Ovary (tissue), 3 donors: ENCODE data around the gene TEF.

Source experiments
- POLR2A ChIP-seq: fragments of 450-650 bp; IDR thresholded peaks from one replicate; pipeline ENCODE4 v1.6.1; 2017; ENCODE audit warnings: antibody characterized with exemption, mild to moderate bottlenecking, moderate library complexity
- TF ChIP-seq, protein P1 (sequence below), 3 donors: fragments of 450-650 bp in 2 of 3; fragments of 200-600 bp in 1 of 3; IDR thresholded peaks; one replicate each; pipeline versions ENCODE4 v1.5.1 to v1.8.0; 2016 to 2022; ENCODE audit warnings: antibody characterized with exemption in 3 of 3, mild to moderate bottlenecking in 1 of 3
- donor health status: DM: no; HTN: no; CAD: no.

DNA sequence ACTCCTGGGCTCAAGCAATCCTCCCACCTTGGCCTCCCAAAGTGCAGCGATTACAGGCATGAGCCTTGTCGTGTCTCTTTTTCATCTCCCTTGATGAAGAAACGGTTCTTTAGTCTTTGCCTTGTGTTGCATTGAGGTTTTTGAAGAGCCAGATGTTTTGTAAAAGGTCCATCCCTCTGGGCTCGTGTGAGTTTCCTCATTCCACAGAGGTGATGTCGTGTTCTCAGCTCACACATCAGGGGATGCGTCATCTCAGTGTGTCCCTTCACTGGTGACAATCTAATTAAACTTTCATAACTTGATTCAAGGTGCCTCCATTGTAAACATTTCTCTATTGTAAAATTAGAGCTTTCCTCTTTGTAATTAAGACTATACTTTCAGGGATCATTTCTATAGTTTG, 29.7 kb upstream of the TEF start:
- TF ChIP-seq, protein P1, sequence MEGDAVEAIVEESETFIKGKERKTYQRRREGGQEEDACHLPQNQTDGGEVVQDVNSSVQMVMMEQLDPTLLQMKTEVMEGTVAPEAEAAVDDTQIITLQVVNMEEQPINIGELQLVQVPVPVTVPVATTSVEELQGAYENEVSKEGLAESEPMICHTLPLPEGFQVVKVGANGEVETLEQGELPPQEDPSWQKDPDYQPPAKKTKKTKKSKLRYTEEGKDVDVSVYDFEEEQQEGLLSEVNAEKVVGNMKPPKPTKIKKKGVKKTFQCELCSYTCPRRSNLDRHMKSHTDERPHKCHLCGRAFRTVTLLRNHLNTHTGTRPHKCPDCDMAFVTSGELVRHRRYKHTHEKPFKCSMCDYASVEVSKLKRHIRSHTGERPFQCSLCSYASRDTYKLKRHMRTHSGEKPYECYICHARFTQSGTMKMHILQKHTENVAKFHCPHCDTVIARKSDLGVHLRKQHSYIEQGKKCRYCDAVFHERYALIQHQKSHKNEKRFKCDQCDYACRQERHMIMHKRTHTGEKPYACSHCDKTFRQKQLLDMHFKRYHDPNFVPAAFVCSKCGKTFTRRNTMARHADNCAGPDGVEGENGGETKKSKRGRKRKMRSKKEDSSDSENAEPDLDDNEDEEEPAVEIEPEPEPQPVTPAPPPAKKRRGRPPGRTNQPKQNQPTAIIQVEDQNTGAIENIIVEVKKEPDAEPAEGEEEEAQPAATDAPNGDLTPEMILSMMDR (IDR thresholded peaks at IDR 0.05): no peak
- no peak for TF ChIP-seq POLR2A
